ENCODE measurements around the gene RDH5.

DNA sequence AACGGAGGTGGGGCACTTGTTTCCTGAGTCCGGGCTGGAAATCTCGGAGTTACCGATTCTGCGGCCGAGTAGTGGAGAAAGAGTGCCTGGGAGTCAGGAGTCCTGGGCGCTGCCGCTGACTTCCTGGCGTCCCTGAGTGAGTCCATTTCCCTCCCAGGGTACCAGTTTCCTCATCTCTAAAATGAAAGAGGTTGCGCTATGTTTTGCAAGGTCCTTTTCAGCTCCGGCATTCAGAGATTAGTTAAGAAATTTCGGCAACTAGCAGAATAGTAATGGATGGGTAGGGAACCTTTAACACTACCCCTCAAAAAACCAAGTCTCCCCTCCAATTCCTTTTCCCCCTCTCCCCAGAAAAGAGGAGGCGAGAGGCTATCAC, 3.6 kb upstream of the RDH5 start:
- TF ChIP-seq, protein P1, sequence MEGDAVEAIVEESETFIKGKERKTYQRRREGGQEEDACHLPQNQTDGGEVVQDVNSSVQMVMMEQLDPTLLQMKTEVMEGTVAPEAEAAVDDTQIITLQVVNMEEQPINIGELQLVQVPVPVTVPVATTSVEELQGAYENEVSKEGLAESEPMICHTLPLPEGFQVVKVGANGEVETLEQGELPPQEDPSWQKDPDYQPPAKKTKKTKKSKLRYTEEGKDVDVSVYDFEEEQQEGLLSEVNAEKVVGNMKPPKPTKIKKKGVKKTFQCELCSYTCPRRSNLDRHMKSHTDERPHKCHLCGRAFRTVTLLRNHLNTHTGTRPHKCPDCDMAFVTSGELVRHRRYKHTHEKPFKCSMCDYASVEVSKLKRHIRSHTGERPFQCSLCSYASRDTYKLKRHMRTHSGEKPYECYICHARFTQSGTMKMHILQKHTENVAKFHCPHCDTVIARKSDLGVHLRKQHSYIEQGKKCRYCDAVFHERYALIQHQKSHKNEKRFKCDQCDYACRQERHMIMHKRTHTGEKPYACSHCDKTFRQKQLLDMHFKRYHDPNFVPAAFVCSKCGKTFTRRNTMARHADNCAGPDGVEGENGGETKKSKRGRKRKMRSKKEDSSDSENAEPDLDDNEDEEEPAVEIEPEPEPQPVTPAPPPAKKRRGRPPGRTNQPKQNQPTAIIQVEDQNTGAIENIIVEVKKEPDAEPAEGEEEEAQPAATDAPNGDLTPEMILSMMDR (IDR thresholded peaks at IDR 0.05): no peak
- no peak for TF ChIP-seq POLR2A (IDR thresholded peaks at IDR 0.05)
